K562 (cell line): Measurements from ENCODE around the gene DOCK1. TPM values are rescaled to one million over a fixed set of nuclear protein-coding genes. Genes with fewer than 3 reads are reported as not detected.

Experiments used
- ATAC-seq: fragments of 200-7000 bp; cut with Tn5 transposase; 3 replicates; pipeline ENCODE4 v1.9.1; 2020; ENCODE audit warnings: moderate library complexity
- BruUV-seq: library from RNA; stranded (reverse); fragments of 400-500 nt; replicated peaks from 2 replicates; lab custom pipeline; 2021; lab: Mats Ljungman, UMichigan
- CTCF ChIA-PET: fragments of 300-600 bp; formaldehyde crosslinking; extraction: SDS; loops from one replicate; lab custom pipeline; 2021; ENCODE audit warnings: low intra/inter-chr PET ratio; lab: Yijun Ruan, JAX
- POLR2A ChIA-PET: fragments of 300-600, 350-650 bp; sonication (Branson Sonifier 250); formaldehyde crosslinking; extraction: SDS; loops from one replicate; lab custom pipeline; 2021; ENCODE audit warnings: antibody characterized with exemption, inconsistent platforms; lab: Yijun Ruan, JAX
- DNase-seq, 4 experiments: peaks; one replicate each; pipeline versions ENCODE4 v3.0.0 to v3.0.0-alpha.2; 2011 to 2018; ENCODE audit warnings: low spot score in 3 of 4, mixed read lengths in 3 of 4; ENCODE audit errors: extremely low read depth in 1 of 4
- FAIRE-seq: peaks from 2 replicates; lab custom pipeline; 2011; peaks lifted over from hg19 to GRCh38; lab: Jason Lieb, UNC
- H2AFZ ChIP-seq: 2 replicates; pipeline ENCODE4 v1.6.0; 2011; ENCODE audit warnings: low read depth, low read length, control low read depth, inconsistent platforms
- H3K27ac ChIP-seq: fragments of 200-600 bp; 3 replicates; pipeline ENCODE4 v1.8.0; 2011; ENCODE audit warnings: low read depth, mild to moderate bottlenecking, control low read depth, inconsistent platforms, low read length, moderate library complexity, mixed read lengths; ENCODE audit errors: extremely low read depth
- H3K27me3 ChIP-seq, 2 experiments: fragments of 300-600 bp in 1 of 2; 2 replicates in 1 of 2; 3 replicates in 1 of 2; pipeline versions ENCODE4 v1.6.0 to v1.8.0; 2011; ENCODE audit warnings: inconsistent platforms in 2 of 2, low read length in 2 of 2, mild to moderate bottlenecking in 1 of 2, mixed read lengths in 1 of 2, moderate library complexity in 1 of 2; ENCODE audit not compliant: control insufficient read depth in 2 of 2, insufficient read depth in 2 of 2
- H3K36me3 ChIP-seq: fragments of 300-600 bp; 3 replicates; pipeline ENCODE4 v1.8.0; 2011; ENCODE audit warnings: mild to moderate bottlenecking, low read length, inconsistent platforms; ENCODE audit not compliant: control insufficient read depth, insufficient read depth
- H3K4me1 ChIP-seq, 2 experiments: fragments of 200-600 bp in 1 of 2; replicated peaks in 1 of 2; 2 replicates in 1 of 2; 3 replicates in 1 of 2; pipeline versions ENCODE4 v1.5.1 to v1.8.0; 2011; ENCODE audit warnings: inconsistent platforms in 2 of 2, low read length in 2 of 2, mild to moderate bottlenecking in 1 of 2, mixed read lengths in 1 of 2, moderate library complexity in 1 of 2; ENCODE audit not compliant: control insufficient read depth in 2 of 2, insufficient read depth in 2 of 2
- H3K4me2 ChIP-seq: 2 replicates; pipeline ENCODE4 v1.6.1; 2011; ENCODE audit warnings: low read length, control low read depth, inconsistent platforms, mixed read lengths; ENCODE audit not compliant: insufficient read depth
- H3K4me3 ChIP-seq: fragments of 200-600 bp; sonication (generic), shearing (Covaris generic); 2 replicates; pipeline ENCODE4 v1.5.1; 2016; ENCODE audit warnings: control low read depth, inconsistent platforms
- H3K79me2 ChIP-seq: fragments of 200-600 bp; 3 replicates; pipeline ENCODE4 v1.8.0; 2011; ENCODE audit warnings: low read length, inconsistent platforms; ENCODE audit not compliant: control insufficient read depth, insufficient read depth
- H3K9ac ChIP-seq, 2 experiments: 2 replicates each; pipeline versions ENCODE4 v1.6.0 to v1.6.1; 2011; ENCODE audit warnings: low read depth in 2 of 2, low read length in 2 of 2, control low read depth in 1 of 2, inconsistent platforms in 1 of 2, mild to moderate bottlenecking in 1 of 2, mixed read lengths in 1 of 2; ENCODE audit not compliant: insufficient read depth in 1 of 2
- H3K9me1 ChIP-seq: one replicate; pipeline ENCODE4 v1.6.0; 2011; ENCODE audit warnings: inconsistent platforms, mild to moderate bottlenecking, low read length, moderate library complexity; ENCODE audit not compliant: control insufficient read depth, insufficient read depth
- H3K9me3 ChIP-seq: replicated peaks from 2 replicates; pipeline ENCODE4 v1.5.1; 2011; ENCODE audit warnings: low read depth, low read length, inconsistent platforms; ENCODE audit not compliant: control insufficient read depth, insufficient read depth
- H4K20me1 ChIP-seq: replicated peaks from 2 replicates; pipeline ENCODE4 v1.6.1; 2011; ENCODE audit warnings: low read length, inconsistent platforms, mixed read lengths; ENCODE audit not compliant: control insufficient read depth, insufficient read depth
- CBFA2T2 ChIP-seq: fragments of 450-650 bp; conservative IDR thresholded peaks from 2 replicates; pipeline ENCODE4 v1.6.1; 2017; ENCODE audit warnings: mild to moderate bottlenecking
- DNMT1 ChIP-seq: fragments of 450-650 bp; IDR thresholded peaks from 2 replicates; pipeline ENCODE4 v1.6.1; 2016; ENCODE audit warnings: antibody characterized with exemption, mild to moderate bottlenecking
- FOXK1 ChIP-seq: sonication (generic); formaldehyde crosslinking; IDR thresholded peaks from 2 replicates; pipeline ENCODE4 v1.8.0; 2022; ENCODE audit warnings: missing genetic modification reagents, mild to moderate bottlenecking, borderline replicate concordance
- GTF2A2 ChIP-seq: IDR thresholded peaks from 2 replicates; pipeline ENCODE4 v1.6.1; 2016; ENCODE audit warnings: mild to moderate bottlenecking, missing genetic modification characterization, missing compliant biosample characterization
- GTF2E2 ChIP-seq: fragments of 200-800 bp; sonication (Bioruptor generic); IDR thresholded peaks from 2 replicates; pipeline ENCODE4 v1.6.1; 2016; ENCODE audit warnings: missing genetic modification characterization, missing compliant biosample characterization
- HSF4 ChIP-seq: fragments of 250-450 bp; sonication (Bioruptor Pico); IDR thresholded peaks from 2 replicates; pipeline ENCODE4 v2.1.2; 2022; ENCODE audit warnings: mild to moderate bottlenecking, moderate library complexity, borderline replicate concordance
- POLR2A ChIP-seq: fragments of 450-650 bp; conservative IDR thresholded peaks from 2 replicates; pipeline ENCODE4 v1.6.1; 2016
- POLR2H ChIP-seq: IDR thresholded peaks from 2 replicates; pipeline ENCODE4 v1.6.1; 2016; ENCODE audit warnings: missing genetic modification characterization, low read depth, mild to moderate bottlenecking, control low read depth, missing compliant biosample characterization, moderate library complexity
- POLR3G ChIP-seq: IDR thresholded peaks from 2 replicates; pipeline ENCODE4 v1.6.1; 2011; ENCODE audit not compliant: insufficient read length, insufficient replicate concordance; ENCODE audit errors: extremely low read depth
- RBM22 ChIP-seq: fragments of 200-400 bp; formaldehyde crosslinking; IDR thresholded peaks from 2 replicates; pipeline ENCODE4 v1.6.1; 2018; ENCODE audit warnings: low read length, low read depth; ENCODE audit not compliant: poor library complexity, severe bottlenecking
- RFX1 ChIP-seq: fragments of 450-650 bp; IDR thresholded peaks from 2 replicates; pipeline ENCODE4 v1.6.1; 2016; ENCODE audit warnings: mild to moderate bottlenecking, moderate library complexity
- SIN3B ChIP-seq: fragments of 450-650 bp; IDR thresholded peaks from 2 replicates; pipeline ENCODE4 v1.6.1; 2017; ENCODE audit warnings: low read depth, mild to moderate bottlenecking, moderate library complexity
- TEAD2 ChIP-seq: fragments of 450-650 bp; IDR thresholded peaks from 2 replicates; pipeline ENCODE4 v1.6.1; 2016; ENCODE audit warnings: missing genetic modification characterization, control low read depth, missing compliant biosample characterization
- TGIF2 ChIP-seq: sonication (generic); formaldehyde crosslinking; IDR thresholded peaks from 2 replicates; pipeline ENCODE4 v1.8.1; 2022; ENCODE audit warnings: mild to moderate bottlenecking, missing genetic modification reagents, moderate library complexity
- THRAP3 ChIP-seq: fragments of 450-650 bp; IDR thresholded peaks from 2 replicates; pipeline ENCODE4 v1.6.1; 2016; ENCODE audit warnings: mild to moderate bottlenecking, inconsistent platforms, borderline replicate concordance
- ZNF830 ChIP-seq: fragments of 250-450 bp; sonication (Bioruptor Pico); IDR thresholded peaks from 2 replicates; pipeline ENCODE4 v1.5.0; 2021; ENCODE audit warnings: mild to moderate bottlenecking
- WGBS: fragments of 100-300 bp; shearing (Covaris generic); methylation state at CpG from one replicate; pipeline ENCODE4 v1.1.6; 2016; ENCODE audit warnings: low coverage, mixed read lengths; ENCODE audit not compliant: insufficient coverage; ENCODE audit errors: missing lambda C conversion rate; 5-methylcytosine and 5-hydroxymethylcytosine counted together
- in situ Hi-C: fragments of 300-500 bp; cut with MboI; formaldehyde crosslinking; loops from 4 replicates; pipeline ENCODE4 v1.15.0; 2018; ENCODE audit warnings: inconsistent platforms, mixed read lengths
- intact Hi-C: fragments of 100-400 bp; cut with micrococcal nuclease; formaldehyde crosslinking; loops from 2 replicates; pipeline ENCODE4 v1.14.2; 2022
- polyA plus RNA-seq, 8 experiments: library from polyadenylated mRNA; depleted of rRNA in 4 of 8; stranded (reverse) in 5 of 8; unstranded in 3 of 8; fragments of >200 nt; fragmentation: Nextera tagmentation in 2 of 8; fragmentation: Illumina TruSeq in 1 of 8; extraction: Ambion mirVana in 2 of 8; extraction: Trizol in 1 of 8; gene quantifications; 2 replicates each; pipeline versions ENCODE4 v1.2.1 to v1.2.3, GENCODE V29; 2011 to 2014; ENCODE audit warnings: inconsistent platforms in 1 of 8, missing spikeins in 1 of 8
- total RNA-seq, 7 experiments: library from RNA; depleted of rRNA in 6 of 7; stranded (reverse); fragments of >200 nt in 6 of 7; fragmentation: Illumina TruSeq in 2 of 7; extraction: Trizol in 2 of 7; gene quantifications; 2 replicates each; pipeline versions ENCODE4 v1.2.1 to v1.2.3, GENCODE V29; 2011 to 2021; ENCODE audit warnings: low replicate concordance in 1 of 7
- TF ChIP-seq, protein P1 (sequence below): fragments of 250-450 bp; sonication (Bioruptor Pico); IDR thresholded peaks from 2 replicates; pipeline ENCODE4 v1.5.0; 2020; ENCODE audit warnings: mild to moderate bottlenecking

The DOCK1 gene
- total and polyA plus RNA-seq, 9 of the 15 experiments (the other 6 are each of a cell fraction or from before 2014, with no cell fraction given), result 0.31 TPM; not detected in 8

DNA sequence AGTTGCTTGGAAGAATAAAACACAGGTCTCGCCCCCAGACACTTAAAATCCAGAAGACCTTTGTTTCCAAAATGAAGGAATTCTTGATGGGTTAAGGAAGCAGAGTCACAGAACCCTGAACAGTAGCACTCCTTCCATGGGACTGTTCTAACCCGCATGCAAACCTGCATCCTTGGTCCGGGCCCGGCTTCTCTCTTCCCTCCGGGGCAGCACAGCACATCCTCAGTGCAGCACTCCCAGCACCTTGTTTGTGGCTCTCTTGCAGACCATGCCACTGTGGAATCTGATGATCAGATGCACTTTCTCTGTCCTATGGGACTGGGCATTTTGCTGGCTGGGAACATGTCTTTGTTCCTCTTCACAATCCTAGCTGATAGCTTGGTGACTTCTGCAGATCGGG is 257.6 kb downstream of the DOCK1 start:
- FAIRE-seq, result no peak
- no peak for TF ChIP-seq FOXK1
- no peak for TF ChIP-seq POLR3G
- no peak for TF ChIP-seq POLR2A
- no peak for TF ChIP-seq RBM22
- TF ChIP-seq ZNF830 (CRISPR knock-in tag), result no peak
- TF ChIP-seq SIN3B, result no peak
- no peak for TF ChIP-seq TGIF2
- TF ChIP-seq GTF2E2, result no peak
- no peak for TF ChIP-seq TEAD2 (tag)
- TF ChIP-seq GTF2A2, result no peak
- TF ChIP-seq, protein P1, sequence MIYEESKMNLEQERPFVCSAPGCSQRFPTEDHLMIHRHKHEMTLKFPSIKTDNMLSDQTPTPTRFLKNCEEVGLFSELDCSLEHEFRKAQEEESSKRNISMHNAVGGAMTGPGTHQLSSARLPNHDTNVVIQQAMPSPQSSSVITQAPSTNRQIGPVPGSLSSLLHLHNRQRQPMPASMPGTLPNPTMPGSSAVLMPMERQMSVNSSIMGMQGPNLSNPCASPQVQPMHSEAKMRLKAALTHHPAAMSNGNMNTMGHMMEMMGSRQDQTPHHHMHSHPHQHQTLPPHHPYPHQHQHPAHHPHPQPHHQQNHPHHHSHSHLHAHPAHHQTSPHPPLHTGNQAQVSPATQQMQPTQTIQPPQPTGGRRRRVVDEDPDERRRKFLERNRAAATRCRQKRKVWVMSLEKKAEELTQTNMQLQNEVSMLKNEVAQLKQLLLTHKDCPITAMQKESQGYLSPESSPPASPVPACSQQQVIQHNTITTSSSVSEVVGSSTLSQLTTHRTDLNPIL (CRISPR knock-in tag), result no peak
- TF ChIP-seq THRAP3, result no peak
- no peak for TF ChIP-seq POLR2H
- no peak for TF ChIP-seq DNMT1
- no peak for TF ChIP-seq HSF4 (CRISPR knock-in tag)
- TF ChIP-seq RFX1, result no peak
- no peak for TF ChIP-seq CBFA2T2

More for the DNA sequence above, 257.6 kb downstream of the DOCK1 start:
- CTCF ChIA-PET, result no interaction called here
- Histone ChIP-seq H3K27ac (no peak overlapping the region), H3K4me2 (no peak overlapping the region), H3K9me1 (no peaks in the 10 kb centered on the region), H3K4me3 (no peak overlapping the region), H4K20me1 (no peaks in the 10 kb centered on the region), H3K79me2 (no peaks in the 10 kb centered on the region), H3K27me3 (no peaks in the 10 kb centered on the region), H3K36me3 (no peaks in the 10 kb centered on the region), H2AFZ (no peak overlapping the region), H3K4me1 (no peaks in the 10 kb centered on the region), H3K9me3 (no peaks in the 10 kb centered on the region), H3K9ac (no peak overlapping the region)
- DNase-seq (no peak), ATAC-seq (no peak)
- WGBS, result 3% methylated on average over 5 of the region's 6 CpGs
- POLR2A ChIA-PET, result interaction anchor here (0.6 kb wide), 1 partner anchor 188 kb away, joined by 3 read pairs; no protein-coding TSS in a partner anchor
- in situ Hi-C loops, result no loop called here
- intact Hi-C loops, result no loop called here
- BruUV-seq, result no TSS peak
